Right atrium auricular region (tissue), 2 donors: ENCODE results near the gene WDPCP. TPM values are rescaled to one million over a fixed set of nuclear protein-coding genes. Genes with fewer than 3 reads are reported as not detected.

Source experiments
- DNase-seq: peaks from one replicate; pipeline ENCODE4 v3.0.0-alpha.2; 2019; ENCODE audit warnings: low spot score
- H3K27ac ChIP-seq, 2 donors: fragments of 200-600 bp; sonication (generic); 1 replicate in 1 of 2; 2 replicates in 1 of 2; pipeline ENCODE4 v1.5.1; 2016 to 2019
- H3K27me3 ChIP-seq, 2 donors: fragments of 200-600 bp; sonication (generic); one replicate each; pipeline versions ENCODE4 v1.5.1 to v1.6.0; 2017 to 2019
- H3K36me3 ChIP-seq: fragments of 200-600 bp; sonication (generic); one replicate; pipeline ENCODE4 v1.5.1; 2016
- H3K4me1 ChIP-seq, 2 donors: fragments of 200-600 bp; sonication (generic); one replicate each; pipeline versions ENCODE4 v1.5.1 to v1.6.0; 2017 to 2019
- H3K4me3 ChIP-seq, 2 donors: fragments of 200-600 bp; sonication (generic); 1 replicate in 1 of 2; 2 replicates in 1 of 2; pipeline ENCODE4 v1.5.1; 2017 to 2019; ENCODE audit warnings: mild to moderate bottlenecking in 1 of 2, moderate library complexity in 1 of 2
- H3K9me3 ChIP-seq, 2 donors: fragments of 200-600 bp; sonication (generic); one replicate each; pipeline ENCODE4 v1.5.1; 2019
- CTCF ChIP-seq, 2 donors: fragments of 200-600 bp; sonication (generic); IDR thresholded peaks; one replicate each; pipeline ENCODE4 v1.5.1; 2019; ENCODE audit warnings: antibody characterized with exemption in 2 of 2
- total RNA-seq, 2 donors: library from RNA; depleted of rRNA; stranded (reverse); fragments of >200 nt; gene quantifications; one replicate each; pipeline ENCODE4 v1.1.0, GENCODE V29; 2016

Gene WDPCP
- total RNA-seq, 2 donors from 2014 or later: 8.7 to 12.6 TPM

- TF ChIP-seq CTCF (IDR thresholded peaks at IDR 0.05): no peak
- no peak for DNase-seq
- no peaks in the 10 kb centered on the region for H3K4me1 ChIP-seq
- H3K27ac ChIP-seq: no peak overlapping the region
- H3K36me3 ChIP-seq: no peaks in the 10 kb centered on the region
- no peaks in the 10 kb centered on the region for H3K9me3 ChIP-seq
- no peaks in the 10 kb centered on the region for H3K27me3 ChIP-seq
- no peak overlapping the region for H3K4me3 ChIP-seq
These were observed 125.1 kb downstream of the WDPCP start for GRCh38 chr2:63463142-63463541.

- Histone ChIP-seq H3K27ac (no peak overlapping the region), H3K27me3 (no peaks in the 10 kb centered on the region), H3K4me3 (no peak overlapping the region), H3K4me1 (no peaks in the 10 kb centered on the region), H3K36me3 (no peaks in the 10 kb centered on the region), H3K9me3 (no peaks in the 10 kb centered on the region)
- TF ChIP-seq CTCF (IDR thresholded peaks at IDR 0.05): no peak
- no peak for DNase-seq
These were observed 141.6 kb downstream of the WDPCP start for GRCh38 chr2:63446658-63447057.

GRCh38 chr2:63444565-63445288, 143.6 kb downstream of the WDPCP start:
- Histone ChIP-seq H3K36me3 (no peaks in the 10 kb centered on the region), H3K27ac (no peak overlapping the region), H3K9me3 (no peaks in the 10 kb centered on the region), H3K27me3 (no peaks in the 10 kb centered on the region), H3K4me1 (no peaks in the 10 kb centered on the region), H3K4me3 (no peak overlapping the region)
- no peak for TF ChIP-seq CTCF (IDR thresholded peaks at IDR 0.05)
- no peak for DNase-seq

- H3K4me3 ChIP-seq: no peak overlapping the region
- H3K36me3 ChIP-seq: no peaks in the 10 kb centered on the region
- H3K27ac ChIP-seq: no peak overlapping the region
- DNase-seq: no peak
- H3K27me3 ChIP-seq: no peaks in the 10 kb centered on the region
- TF ChIP-seq CTCF (IDR thresholded peaks at IDR 0.05): no peak
- H3K9me3 ChIP-seq: no peaks in the 10 kb centered on the region
- no peaks in the 10 kb centered on the region for H3K4me1 ChIP-seq
These were observed 147.7 kb downstream of the WDPCP start for GRCh38 chr2:63440612-63441011.

GRCh38 chr2:63438181-63438580, 150.1 kb downstream of the WDPCP start:
- TF ChIP-seq CTCF (IDR thresholded peaks at IDR 0.05): no peak
- Histone ChIP-seq H3K36me3 (no peaks in the 10 kb centered on the region), H3K4me3 (no peak overlapping the region), H3K27me3 (no peaks in the 10 kb centered on the region), H3K9me3 (no peaks in the 10 kb centered on the region), H3K4me1 (no peaks in the 10 kb centered on the region), H3K27ac (no peak overlapping the region)
- DNase-seq: no peak

GRCh38 chr2:63436488-63436887, 151.8 kb downstream of the WDPCP start:
- Histone ChIP-seq H3K27ac (no peak overlapping the region), H3K9me3 (no peaks in the 10 kb centered on the region), H3K27me3 (no peaks in the 10 kb centered on the region), H3K36me3 (no peaks in the 10 kb centered on the region), H3K4me1 (no peaks in the 10 kb centered on the region), H3K4me3 (no peak overlapping the region)
- no peak for TF ChIP-seq CTCF (IDR thresholded peaks at IDR 0.05)
- no peak for DNase-seq
